Measurements from ENCODE around the gene MYLK2.

Gene MYLK2

DNA sequence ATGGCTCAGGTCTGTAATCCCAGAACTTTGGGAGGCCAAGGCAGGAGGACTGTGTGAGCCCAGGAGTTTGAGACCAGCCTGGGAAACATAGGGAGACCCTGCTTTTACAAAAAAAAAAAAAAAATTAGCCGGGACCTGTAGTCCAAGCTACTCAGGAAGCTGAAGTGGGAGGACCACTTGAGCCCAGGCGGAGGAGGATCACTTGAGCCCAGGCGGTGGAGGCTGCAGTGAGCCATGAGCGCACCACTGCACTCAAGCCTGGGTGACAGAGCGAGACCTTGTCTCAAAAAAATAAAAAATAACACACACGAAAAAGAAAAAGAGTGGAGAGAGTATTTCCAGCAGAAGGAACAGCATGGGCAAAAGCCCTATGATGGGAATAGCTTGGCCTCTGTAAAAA, 53.2 kb downstream of the MYLK2 start:
- DNase-seq (ENCODE audit: low read depth in 2 of 2) = no peak

DNA sequence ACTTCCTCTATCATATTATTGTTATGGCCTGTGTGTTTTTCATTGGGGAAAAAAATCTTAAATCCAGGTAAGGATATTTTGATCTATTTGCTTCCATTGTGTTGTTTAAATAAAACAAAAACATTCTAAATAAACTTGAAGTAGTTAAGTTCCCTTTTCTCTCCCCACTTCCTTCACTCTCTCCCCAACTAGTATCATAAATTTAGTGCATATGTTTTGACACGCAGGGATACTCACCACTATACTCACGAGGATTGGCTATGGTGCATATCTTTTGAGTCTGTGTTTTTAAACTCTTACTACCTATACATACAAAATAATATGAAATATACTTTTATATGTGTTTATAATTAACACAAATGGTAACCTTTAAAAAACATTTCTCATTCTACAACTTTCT, 56.5 kb downstream of the MYLK2 start:
- no peak for DNase-seq (ENCODE audit: low read depth in 2 of 2)

DNA sequence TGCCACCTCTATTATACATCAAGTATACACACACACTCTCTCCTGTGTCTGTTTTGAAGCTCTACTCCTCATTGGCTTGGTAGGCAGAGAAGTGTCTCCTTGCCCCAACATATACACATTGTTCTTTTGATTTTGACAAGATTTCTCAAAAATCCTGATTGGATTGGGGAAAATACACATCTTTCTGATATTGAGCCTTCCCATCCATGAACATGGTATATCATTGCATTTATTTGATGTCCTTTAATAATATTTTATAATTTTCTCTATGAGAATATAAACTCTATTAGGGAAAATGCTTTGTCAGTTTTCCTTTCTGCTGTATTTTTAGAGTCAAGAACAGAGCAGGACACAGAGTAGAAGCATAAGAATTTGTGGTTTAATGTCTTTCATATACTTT, 58.5 kb downstream of the MYLK2 start:
- no peak for DNase-seq (ENCODE audit: low read depth in 2 of 2)

DNA sequence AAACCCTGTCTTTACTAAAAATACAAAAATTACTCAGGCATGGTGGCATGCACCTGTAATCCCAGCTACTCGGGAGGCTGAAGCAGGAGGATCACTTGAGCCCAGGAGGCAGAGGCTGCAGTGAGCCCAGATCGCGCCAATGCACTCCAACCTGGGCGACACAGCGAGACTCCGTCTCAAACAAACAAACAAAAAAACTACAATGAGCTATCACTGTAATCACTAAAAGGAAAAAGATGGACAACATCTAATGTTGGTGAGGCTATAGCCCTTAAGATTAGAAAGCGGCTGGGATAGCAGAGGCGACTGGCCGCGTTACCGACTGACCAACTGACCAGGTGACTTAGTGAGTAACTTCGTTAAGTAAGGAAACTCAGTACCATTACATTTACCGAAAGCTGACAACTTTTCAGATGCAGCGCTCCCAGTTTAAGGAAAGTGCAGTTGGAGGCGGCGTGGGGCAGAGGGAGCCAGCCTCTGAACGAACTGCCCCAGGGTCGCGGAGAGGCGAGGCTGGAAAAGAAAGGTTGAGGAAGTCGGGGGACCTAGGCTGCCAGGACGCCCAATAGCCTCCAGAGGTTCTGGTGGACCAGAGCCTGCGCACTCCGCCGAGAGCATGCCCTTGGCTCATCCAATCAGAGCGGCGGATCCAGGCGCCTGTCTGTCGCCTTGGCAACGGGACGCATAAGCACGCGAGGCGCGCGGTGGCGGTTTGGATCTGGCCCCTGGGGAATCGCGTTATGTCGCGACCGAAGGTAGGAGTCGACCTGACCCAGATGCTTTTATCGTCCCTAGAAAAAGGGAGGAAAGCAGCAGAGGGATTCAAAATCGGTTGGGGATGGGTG, 60.2 kb downstream of the MYLK2 start:
- DNase-seq (ENCODE audit: low read depth in 2 of 2) = peak; percentile 43 to 48

DNA sequence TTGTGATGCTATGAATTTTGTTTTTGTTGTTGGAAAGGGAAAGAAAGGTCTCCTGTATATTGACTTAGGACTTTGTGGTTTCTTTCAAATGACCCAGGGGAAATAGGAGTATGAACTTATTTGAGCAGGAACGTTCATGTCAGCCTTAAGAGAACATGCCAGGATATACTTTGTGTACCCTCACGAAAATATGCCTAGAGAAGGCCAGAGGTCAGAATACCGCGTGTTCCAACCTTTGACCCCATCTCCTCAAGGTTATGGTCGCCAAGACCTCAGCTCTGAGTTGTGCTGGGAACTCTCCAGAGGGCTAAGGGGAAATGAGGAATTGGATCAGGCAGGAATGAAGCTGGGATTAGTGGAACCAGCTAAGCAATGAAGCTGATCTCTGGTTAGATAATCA, 62.8 kb downstream of the MYLK2 start:
- DNase-seq (ENCODE audit: low read depth in 2 of 2) = no peak

DNA sequence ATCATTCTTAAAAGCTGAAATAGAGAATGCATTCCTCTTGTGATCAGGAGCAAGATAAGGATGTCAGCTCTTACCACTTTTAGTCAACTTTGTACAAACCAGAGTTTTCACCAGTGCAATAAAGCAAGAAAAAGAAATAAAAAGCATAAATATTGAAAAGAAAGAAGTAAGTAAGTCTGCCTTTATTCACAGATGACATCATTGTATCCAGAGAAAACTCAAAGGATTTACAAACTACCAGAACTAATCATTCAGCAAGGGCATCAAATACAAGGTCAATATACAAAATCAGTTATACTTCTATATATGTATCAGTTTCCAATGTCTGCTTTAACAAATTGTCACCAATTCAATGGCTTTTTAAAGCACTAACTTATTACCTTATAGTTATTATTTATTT, 64.7 kb downstream of the MYLK2 start:
- no peak for DNase-seq (ENCODE audit: low read depth in 2 of 2)

Data from stimulated activated CD8-positive, alpha-beta memory T cell treated with anti-CD3 and anti-CD28 coated beads, Interleukin-7, amount 100 ng/mL, for 1 hour (primary cell).